D341Med (cell line): ENCODE measurements around the gene EIF5AL1.
"Not testable (repeated sequence)": the region's sequence is repeated elsewhere in the genome, so short reads cannot be mapped to it uniquely, and the experiment has no call there.

ENCODE experiments used
- DNase-seq: peaks from one replicate; pipeline ENCODE4 v3.0.0; 2012; ENCODE audit warnings: low spot score

EIF5AL1 gene

GRCh38 chr10:79487296-79488194, 24.8 kb upstream of the EIF5AL1 start:
- peak; percentile 74 for DNase-seq

GRCh38 chr10:79488336-79488735, 24.0 kb upstream of the EIF5AL1 start:
- no peak for DNase-seq

- no peak for DNase-seq
Observed at GRCh38 chr10:79488870-79489269, 23.5 kb upstream of the EIF5AL1 start.

GRCh38 chr10:79490400-79491142, 21.8 kb upstream of the EIF5AL1 start:
- DNase-seq: no peak

GRCh38 chr10:79491143-79491835, 21.0 kb upstream of the EIF5AL1 start:
- no peak for DNase-seq

GRCh38 chr10:79492256-79492655, 20.1 kb upstream of the EIF5AL1 start:
- DNase-seq: no peak

GRCh38 chr10:79492839-79493238, 19.5 kb upstream of the EIF5AL1 start:
- DNase-seq: no peak

GRCh38 chr10:79493806-79494205, 18.5 kb upstream of the EIF5AL1 start:
- no peak for DNase-seq

- no peak for DNase-seq
Observed at GRCh38 chr10:79494871-79495705, 17.2 kb upstream of the EIF5AL1 start.

GRCh38 chr10:79495791-79496190, 16.5 kb upstream of the EIF5AL1 start:
- no peak for DNase-seq

- DNase-seq: no peak
Observed at GRCh38 chr10:79496896-79497295, 15.4 kb upstream of the EIF5AL1 start.

- DNase-seq: no peak
Observed at GRCh38 chr10:79498291-79498829, 14.0 kb upstream of the EIF5AL1 start.

- DNase-seq: peak; percentile 38
Observed at GRCh38 chr10:79502561-79503309, 9.6 kb upstream of the EIF5AL1 start.

GRCh38 chr10:79503787-79504186, 8.5 kb upstream of the EIF5AL1 start:
- DNase-seq: not testable (repeated sequence)

GRCh38 chr10:79504483-79504882, 7.8 kb upstream of the EIF5AL1 start:
- DNase-seq: not testable (repeated sequence)

- not testable (repeated sequence) for DNase-seq
Observed at GRCh38 chr10:79505328-79505727, 7.0 kb upstream of the EIF5AL1 start.

GRCh38 chr10:79505829-79506228, 6.5 kb upstream of the EIF5AL1 start:
- no peak for DNase-seq

GRCh38 chr10:79507440-79508167, 4.7 kb upstream of the EIF5AL1 start:
- DNase-seq: no peak

- DNase-seq: not testable (repeated sequence)
Observed at GRCh38 chr10:79508245-79508644, 4.1 kb upstream of the EIF5AL1 start.
